ENCODE measurements around the gene GIMAP1.

Gene GIMAP1

DNA sequence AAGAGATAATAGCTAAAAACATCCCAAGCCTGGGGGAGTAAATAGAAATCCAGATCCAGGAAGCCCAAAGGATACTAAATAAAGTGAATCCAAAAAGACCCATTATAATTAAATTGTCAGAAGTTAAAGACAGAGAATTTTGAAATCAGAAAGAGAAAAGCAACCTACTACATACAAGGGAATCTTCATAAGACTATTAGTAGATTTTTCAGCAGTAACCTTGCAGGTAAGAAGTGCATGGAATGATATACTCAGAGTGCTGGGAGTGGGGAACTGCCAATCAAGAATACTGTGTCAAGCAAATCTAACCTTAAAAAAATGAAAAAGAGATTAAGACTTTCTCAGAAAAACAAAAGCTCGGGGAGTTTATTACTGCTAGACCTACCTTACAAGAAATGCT is 13.2 kb upstream of the GIMAP1 start:
- H3K27me3 Mint-ChIP-seq = no peaks in the 10 kb centered on the region
- H3K36me3 Mint-ChIP-seq (ENCODE audit: insufficient read depth) = no peaks in the 10 kb centered on the region
- H3K9me3 Mint-ChIP-seq = peaks cover 8 to 53% of the 10 kb centered on the region in 2 donors
- H3K27ac Mint-ChIP-seq = no peak overlapping the region
- DNase-seq (no peak), ATAC-seq (replicated peaks) (no peak)
- H3K4me3 Mint-ChIP-seq = peak overlapping the region in 1 of 2 donors; percentile 4
- peaks cover 0 to 4% of the 10 kb centered on the region in 2 donors for H3K4me1 Mint-ChIP-seq (ENCODE audit: low read depth in 2 of 2)

DNA sequence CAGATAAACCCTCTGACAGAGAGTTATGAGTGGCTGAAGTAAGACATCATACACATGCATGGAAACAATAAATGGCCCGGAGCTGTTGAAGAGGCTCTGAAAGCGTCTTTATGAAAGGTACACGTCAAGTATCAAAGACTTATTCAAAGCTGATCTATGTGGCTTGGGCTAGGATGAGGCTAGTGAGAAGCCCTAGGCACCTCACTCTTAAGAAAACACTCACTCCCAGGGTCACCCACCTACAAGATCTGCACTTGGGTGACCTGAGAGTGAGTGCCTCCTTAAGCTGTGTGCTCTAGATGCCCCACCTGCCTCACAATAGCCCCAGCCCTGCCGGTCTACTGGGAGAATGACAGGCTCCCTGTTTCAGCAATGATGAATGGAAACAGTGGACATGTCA is 1.1 kb upstream of the GIMAP1 start:
- Mint-ChIP-seq H3K9me3 (no peaks in the 10 kb centered on the region), H3K4me1 (ENCODE audit: low read depth in 2 of 2) (peaks cover 46% of the 10 kb centered on the region in 2 donors), H3K36me3 (ENCODE audit: insufficient read depth) (peaks cover 33% of the 10 kb centered on the region), H3K27me3 (no peaks in the 10 kb centered on the region), H3K4me3 (peak overlapping the region; percentile 86 to 99), H3K27ac (peak overlapping the region; percentile 91 to 99)
- peak; percentile 32 for ATAC-seq (replicated peaks)
- DNase-seq = no peak

DNA sequence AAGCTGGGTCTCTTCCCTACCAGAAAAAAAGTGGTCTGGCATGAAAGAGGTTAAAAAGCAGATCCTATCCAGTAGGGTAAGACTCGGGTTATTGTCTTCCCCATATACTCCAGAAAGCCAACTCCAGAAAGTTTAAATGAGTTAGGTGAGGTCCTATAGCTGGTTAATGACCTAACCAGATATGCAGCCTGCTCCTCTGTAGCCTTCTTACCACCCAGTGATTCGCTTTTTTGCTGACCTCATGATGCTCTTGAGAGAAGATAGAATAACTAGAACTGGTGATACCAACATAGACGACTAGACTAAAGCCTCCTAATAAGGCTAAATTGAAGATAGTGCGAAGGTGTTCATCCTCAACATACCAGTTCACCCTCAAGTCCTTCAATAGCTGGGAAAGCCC is 675 bp upstream of the GIMAP1 start:
- peaks cover 46 to 49% of the 10 kb centered on the region in 2 donors for H3K4me1 Mint-ChIP-seq (ENCODE audit: low read depth in 2 of 2)
- no peaks in the 10 kb centered on the region for H3K27me3 Mint-ChIP-seq
- peaks cover 37% of the 10 kb centered on the region for H3K36me3 Mint-ChIP-seq (ENCODE audit: insufficient read depth)
- H3K9me3 Mint-ChIP-seq = no peaks in the 10 kb centered on the region
- ATAC-seq (replicated peaks) = peak; percentile 37
- H3K27ac Mint-ChIP-seq = peak overlapping the region; percentile 91 to 99
- H3K4me3 Mint-ChIP-seq = peak overlapping the region; percentile 86 to 99
- DNase-seq = no peak

DNA sequence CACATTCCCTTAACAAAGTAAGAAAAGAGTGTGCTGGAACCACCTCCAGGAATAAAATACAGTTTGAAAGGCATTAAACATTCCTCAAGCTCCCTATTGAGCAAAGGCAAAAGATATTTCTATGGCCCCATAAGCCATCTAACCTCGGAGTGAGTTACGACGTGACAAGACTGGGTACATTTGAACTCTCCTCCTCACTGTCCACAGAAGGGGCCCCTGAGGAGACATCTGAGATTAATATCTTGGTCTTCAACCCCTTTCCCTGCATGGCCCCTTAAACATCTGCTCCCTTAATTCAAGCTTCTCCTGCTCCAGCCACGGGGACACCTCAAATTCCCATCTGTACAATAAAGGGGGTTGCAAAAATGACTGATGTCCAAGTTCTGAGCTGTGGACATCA is 526 bp downstream of the GIMAP1 start:
- ATAC-seq (replicated peaks) = no peak
- no peak for DNase-seq
- Mint-ChIP-seq H3K4me3 (peak overlapping the region; percentile 86 to 99), H3K9me3 (no peaks in the 10 kb centered on the region), H3K4me1 (ENCODE audit: low read depth in 2 of 2) (peaks cover 55 to 59% of the 10 kb centered on the region in 2 donors), H3K36me3 (ENCODE audit: insufficient read depth) (peaks cover 49% of the 10 kb centered on the region), H3K27ac (peak overlapping the region; percentile 91 to 99), H3K27me3 (no peaks in the 10 kb centered on the region)

DNA sequence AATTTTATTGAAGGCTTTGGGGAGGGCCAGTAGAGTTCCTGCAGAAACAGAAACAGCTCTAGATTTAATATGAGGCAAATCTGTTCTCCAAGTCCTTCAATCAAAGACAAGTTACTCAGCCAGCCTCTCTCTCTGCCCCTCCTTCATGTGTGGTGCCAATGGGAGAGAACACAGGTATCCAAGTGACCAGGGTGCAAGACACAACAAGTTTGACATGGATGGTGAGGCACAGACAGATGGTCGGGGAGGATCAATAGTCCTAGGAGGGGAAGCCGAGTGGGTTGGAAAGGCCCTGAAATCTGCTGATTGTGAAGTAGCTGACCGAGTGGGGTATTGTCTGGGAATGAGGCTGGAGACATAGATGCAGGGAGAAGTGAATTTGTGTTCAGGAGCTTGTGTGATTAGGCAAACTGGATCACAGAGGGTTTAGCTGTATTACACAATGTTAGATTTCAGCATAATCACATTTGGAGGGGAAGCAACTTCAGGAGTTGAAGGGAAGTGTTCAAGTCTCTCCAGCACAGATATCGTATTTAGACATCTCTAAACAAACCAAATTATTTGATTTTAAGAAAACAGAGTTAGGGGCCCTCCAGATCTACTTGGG is 1.5 kb downstream of the GIMAP1 start:
- Mint-ChIP-seq H3K36me3 (ENCODE audit: insufficient read depth) (peaks cover 59% of the 10 kb centered on the region), H3K27ac (peak overlapping the region; percentile 91 to 99), H3K4me3 (peak overlapping the region; percentile 86 to 99), H3K27me3 (no peaks in the 10 kb centered on the region), H3K4me1 (ENCODE audit: low read depth in 2 of 2) (peaks cover 63 to 68% of the 10 kb centered on the region in 2 donors), H3K9me3 (no peaks in the 10 kb centered on the region)
- DNase-seq (no peak), ATAC-seq (replicated peaks) (no peak)

DNA sequence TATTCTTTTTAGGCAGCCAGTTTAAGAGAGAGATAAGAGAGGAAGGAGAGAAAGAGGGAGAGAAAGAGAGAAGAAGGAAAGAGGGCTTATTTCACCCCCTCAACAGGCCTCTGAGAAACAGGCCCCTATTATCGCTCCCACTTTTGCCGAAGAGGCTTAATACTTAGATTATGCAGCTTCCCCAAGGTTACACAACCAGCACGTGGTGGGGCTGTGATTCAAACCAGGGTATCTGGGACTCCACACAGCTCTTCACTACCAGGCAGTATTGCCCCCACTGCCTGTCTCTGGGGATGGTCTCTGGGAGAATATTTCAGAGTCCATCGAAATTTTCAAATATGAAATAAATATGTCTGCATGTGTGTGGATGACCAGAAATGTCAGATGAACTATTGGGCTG is 3.0 kb downstream of the GIMAP1 start:
- peaks cover 64 to 72% of the 10 kb centered on the region in 2 donors for H3K4me1 Mint-ChIP-seq (ENCODE audit: low read depth in 2 of 2)
- H3K36me3 Mint-ChIP-seq (ENCODE audit: insufficient read depth) = peaks cover 71% of the 10 kb centered on the region

DNA sequence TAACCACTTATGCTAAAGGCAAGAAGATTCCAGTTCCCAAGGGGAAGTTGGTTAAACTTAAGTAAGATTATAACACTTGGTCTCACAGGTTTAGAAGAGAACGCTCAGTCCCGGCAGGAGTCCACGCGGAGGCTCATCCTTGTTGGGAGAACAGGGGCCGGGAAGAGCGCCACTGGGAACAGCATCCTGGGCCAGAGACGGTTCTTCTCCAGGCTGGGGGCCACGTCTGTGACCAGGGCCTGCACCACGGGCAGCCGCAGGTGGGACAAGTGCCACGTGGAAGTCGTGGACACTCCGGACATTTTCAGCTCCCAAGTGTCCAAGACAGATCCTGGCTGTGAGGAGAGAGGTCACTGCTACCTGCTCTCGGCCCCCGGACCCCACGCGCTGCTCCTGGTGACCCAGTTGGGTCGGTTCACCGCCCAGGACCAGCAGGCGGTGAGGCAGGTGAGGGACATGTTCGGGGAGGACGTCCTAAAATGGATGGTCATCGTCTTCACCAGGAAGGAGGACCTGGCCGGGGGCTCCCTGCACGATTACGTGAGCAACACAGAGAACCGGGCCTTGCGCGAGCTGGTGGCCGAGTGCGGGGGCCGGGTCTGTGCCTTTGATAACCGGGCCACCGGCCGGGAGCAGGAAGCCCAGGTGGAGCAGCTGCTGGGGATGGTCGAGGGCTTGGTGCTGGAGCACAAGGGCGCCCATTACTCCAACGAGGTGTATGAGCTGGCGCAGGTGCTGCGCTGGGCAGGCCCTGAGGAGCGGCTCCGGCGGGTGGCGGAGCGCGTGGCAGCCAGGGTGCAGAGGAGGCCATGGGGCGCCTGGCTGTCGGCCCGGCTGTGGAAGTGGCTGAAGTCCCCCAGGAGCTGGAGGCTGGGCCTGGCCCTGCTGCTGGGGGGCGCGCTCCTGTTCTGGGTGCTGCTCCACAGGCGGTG is 3.8 kb downstream of the GIMAP1 start:
- ATAC-seq (replicated peaks) (no peak), DNase-seq (no peak)
- H3K27ac Mint-ChIP-seq = peak overlapping the region; percentile 91 to 99
- H3K4me3 Mint-ChIP-seq = peak overlapping the region; percentile 86 to 99
- H3K27me3 Mint-ChIP-seq = no peaks in the 10 kb centered on the region
- no peaks in the 10 kb centered on the region for H3K9me3 Mint-ChIP-seq
- H3K4me1 Mint-ChIP-seq (ENCODE audit: low read depth in 2 of 2) = peaks cover 58 to 66% of the 10 kb centered on the region in 2 donors
- H3K36me3 Mint-ChIP-seq (ENCODE audit: insufficient read depth) = peaks cover 75% of the 10 kb centered on the region

More for the DNA sequence above, 3.0 kb downstream of the GIMAP1 start:
- ATAC-seq (replicated peaks) = no peak
- no peak for DNase-seq
- peak overlapping the region; percentile 86 to 99 for H3K4me3 Mint-ChIP-seq
- H3K27ac Mint-ChIP-seq = peak overlapping the region; percentile 91 to 99
- H3K9me3 Mint-ChIP-seq = no peaks in the 10 kb centered on the region
- H3K27me3 Mint-ChIP-seq = no peaks in the 10 kb centered on the region

DNA sequence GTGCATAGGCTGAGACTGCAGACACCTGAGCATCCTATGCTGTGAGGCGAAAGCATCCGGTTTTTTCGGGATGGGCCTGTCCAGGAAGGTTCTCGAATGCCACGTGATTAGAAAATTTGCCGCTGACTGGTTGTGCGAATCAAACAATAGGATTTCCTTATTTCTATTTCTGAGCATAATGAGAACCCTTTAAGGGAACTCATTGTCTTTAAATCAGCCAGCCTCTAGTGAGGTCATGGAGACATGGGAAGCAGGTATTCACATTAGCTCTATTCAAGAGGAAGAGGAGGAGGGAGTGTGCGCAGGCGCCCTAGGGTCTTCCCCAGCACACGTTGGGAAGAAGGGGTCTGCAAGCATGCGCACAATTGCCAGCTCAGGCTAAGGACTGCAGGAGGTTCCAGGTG is 5.6 kb downstream of the GIMAP1 start:
- peaks cover 0 to 2% of the 10 kb centered on the region in 2 donors for H3K9me3 Mint-ChIP-seq
- H3K36me3 Mint-ChIP-seq (ENCODE audit: insufficient read depth) = peaks cover 70% of the 10 kb centered on the region
- peaks cover 51 to 61% of the 10 kb centered on the region in 2 donors for H3K4me1 Mint-ChIP-seq (ENCODE audit: low read depth in 2 of 2)
- H3K27ac Mint-ChIP-seq = peak overlapping the region; percentile 30 to 99
- H3K27me3 Mint-ChIP-seq = no peaks in the 10 kb centered on the region
- no peak for DNase-seq
- ATAC-seq (replicated peaks) = no peak
- peak overlapping the region; percentile 86 to 99 for H3K4me3 Mint-ChIP-seq

DNA sequence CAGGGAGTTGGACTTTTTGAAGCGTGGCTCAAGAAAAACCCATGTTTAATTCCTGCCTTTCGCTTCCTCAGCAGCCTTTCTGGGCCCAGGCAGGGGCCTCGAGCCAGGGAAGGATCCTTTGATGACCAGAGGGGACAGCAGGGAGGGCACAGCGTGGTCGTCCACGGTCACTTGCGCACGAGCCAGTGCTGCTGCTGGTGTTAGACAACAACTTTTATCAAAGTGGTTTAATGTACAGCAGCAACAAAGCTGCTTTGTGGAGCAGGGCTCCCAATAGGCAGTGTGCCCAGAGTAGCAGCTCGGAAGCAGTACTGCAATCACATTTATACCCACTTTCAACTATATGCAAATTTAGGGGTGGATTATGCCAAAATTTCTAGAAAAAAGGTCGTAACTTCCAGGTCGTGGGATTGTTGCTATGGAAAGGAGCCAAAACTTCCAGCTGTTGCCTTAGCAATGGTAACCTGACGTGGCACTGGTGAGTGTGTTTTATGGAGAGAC is 6.1 kb downstream of the GIMAP1 start:
- peak overlapping the region; percentile 86 to 99 for H3K4me3 Mint-ChIP-seq
- no peak for ATAC-seq (replicated peaks)
- peak overlapping the region; percentile 62 to 99 for H3K27ac Mint-ChIP-seq
- DNase-seq = no peak
- H3K4me1 Mint-ChIP-seq (ENCODE audit: low read depth in 2 of 2) = peaks cover 52 to 63% of the 10 kb centered on the region in 2 donors
- H3K36me3 Mint-ChIP-seq (ENCODE audit: insufficient read depth) = peaks cover 67% of the 10 kb centered on the region
- peaks cover 2 to 3% of the 10 kb centered on the region in 2 donors for H3K9me3 Mint-ChIP-seq
- no peaks in the 10 kb centered on the region for H3K27me3 Mint-ChIP-seq

DNA sequence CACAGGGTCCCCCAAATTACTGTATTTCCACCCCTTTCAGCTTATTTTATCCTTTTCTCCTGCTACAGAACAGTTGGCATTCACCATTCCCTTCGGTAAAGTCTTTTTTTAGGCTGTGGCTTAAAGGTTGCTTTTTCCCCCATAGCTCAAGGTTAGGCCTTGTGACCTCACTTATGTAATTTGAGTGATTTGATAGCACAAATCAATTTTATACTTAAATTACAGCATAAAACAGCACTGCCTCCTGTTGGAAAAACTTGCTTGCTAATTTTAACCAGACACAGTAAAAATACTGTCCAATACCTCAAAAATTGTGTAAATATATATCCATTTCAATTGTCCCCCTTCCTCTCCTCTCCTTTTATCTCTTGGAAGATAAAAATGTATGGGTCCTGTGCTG is 7.1 kb downstream of the GIMAP1 start:
- Mint-ChIP-seq H3K9me3 (peaks cover 9 to 12% of the 10 kb centered on the region in 2 donors), H3K27ac (peak overlapping the region; percentile 1 to 62), H3K4me1 (ENCODE audit: low read depth in 2 of 2) (peaks cover 48 to 64% of the 10 kb centered on the region in 2 donors), H3K36me3 (ENCODE audit: insufficient read depth) (peaks cover 60% of the 10 kb centered on the region), H3K4me3 (peak overlapping the region; percentile 40 to 86), H3K27me3 (no peaks in the 10 kb centered on the region)
- ATAC-seq (replicated peaks) = no peak
- DNase-seq = no peak

DNA sequence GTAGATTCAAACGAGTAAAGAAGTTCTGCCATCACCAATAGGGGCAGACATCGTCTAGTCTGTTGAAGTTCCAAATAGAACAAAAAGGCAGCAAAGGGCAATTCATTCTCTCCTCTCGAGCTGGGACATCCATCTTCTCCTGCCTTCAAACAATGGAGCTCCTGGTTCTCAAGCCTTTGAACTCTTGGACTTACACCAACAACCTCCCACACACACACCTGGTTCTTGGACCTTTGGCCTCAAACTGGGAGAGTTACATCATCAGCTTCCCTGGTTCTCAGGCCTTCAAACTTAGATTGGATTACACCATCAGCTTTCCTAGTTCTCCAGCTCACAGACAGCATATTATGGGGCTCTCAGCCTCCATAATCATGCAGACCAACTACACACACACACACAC is 11.0 kb downstream of the GIMAP1 start:
- ATAC-seq (replicated peaks) = no peak

DNA sequence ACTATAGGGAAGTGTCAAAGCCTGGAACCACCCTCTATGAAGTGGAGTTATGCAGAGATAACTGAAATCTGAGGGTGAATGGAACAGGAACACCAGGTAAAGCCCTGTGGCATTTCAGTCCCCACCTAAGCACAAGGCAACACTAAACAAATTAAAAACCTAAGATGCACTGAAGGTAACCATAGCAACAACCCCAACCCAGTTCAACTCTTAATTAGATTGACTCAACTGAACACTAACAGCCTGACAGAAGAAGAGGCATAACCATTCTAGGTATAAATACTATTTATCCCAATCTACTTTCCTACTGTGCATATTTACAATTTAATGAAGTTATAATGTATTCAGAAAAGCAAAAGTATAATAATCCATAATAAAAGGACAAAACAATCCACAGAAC is 11.6 kb downstream of the GIMAP1 start:
- no peak overlapping the region for H3K4me3 Mint-ChIP-seq
- H3K36me3 Mint-ChIP-seq (ENCODE audit: insufficient read depth) = peaks cover 18% of the 10 kb centered on the region
- H3K4me1 Mint-ChIP-seq (ENCODE audit: low read depth in 2 of 2) = peaks cover 31 to 63% of the 10 kb centered on the region in 2 donors
- no peaks in the 10 kb centered on the region for H3K27me3 Mint-ChIP-seq
- no peak for DNase-seq
- ATAC-seq (replicated peaks) = no peak
- H3K9me3 Mint-ChIP-seq = peaks cover 9 to 18% of the 10 kb centered on the region in 2 donors
- H3K27ac Mint-ChIP-seq = peak overlapping the region in 1 of 2 donors; percentile 68

More for the DNA sequence above, 11.0 kb downstream of the GIMAP1 start:
- H3K36me3 Mint-ChIP-seq (ENCODE audit: insufficient read depth) = peaks cover 24% of the 10 kb centered on the region
- DNase-seq = no peak
- H3K27me3 Mint-ChIP-seq = no peaks in the 10 kb centered on the region
- peak overlapping the region in 1 of 2 donors; percentile 68 for H3K27ac Mint-ChIP-seq
- H3K4me3 Mint-ChIP-seq = no peak overlapping the region
- H3K4me1 Mint-ChIP-seq (ENCODE audit: low read depth in 2 of 2) = peaks cover 30 to 61% of the 10 kb centered on the region in 2 donors
- peaks cover 9 to 18% of the 10 kb centered on the region in 2 donors for H3K9me3 Mint-ChIP-seq

DNA sequence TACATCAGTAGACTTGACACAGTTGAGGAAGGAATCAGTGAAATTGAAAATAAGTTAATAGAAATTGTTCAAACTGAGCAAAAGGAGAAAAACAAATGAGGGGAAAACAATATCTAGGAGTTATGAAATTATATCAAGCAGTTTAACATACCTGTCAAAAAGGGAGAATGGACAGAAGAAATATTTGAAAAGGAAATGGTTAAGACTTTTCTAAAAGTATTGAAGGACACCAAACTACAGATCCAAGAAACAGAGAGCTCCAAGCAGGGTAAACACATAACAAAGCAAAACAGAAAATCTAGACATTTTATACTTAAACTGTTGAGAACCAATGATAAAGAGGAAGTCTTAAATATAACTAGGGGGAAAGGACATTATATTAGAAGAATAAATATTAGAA is 12.2 kb downstream of the GIMAP1 start:
- Mint-ChIP-seq H3K27ac (no peak overlapping the region), H3K9me3 (peaks cover 9 to 18% of the 10 kb centered on the region in 2 donors), H3K4me3 (no peak overlapping the region), H3K36me3 (ENCODE audit: insufficient read depth) (peaks cover 12% of the 10 kb centered on the region), H3K4me1 (ENCODE audit: low read depth in 2 of 2) (peaks cover 33 to 63% of the 10 kb centered on the region in 2 donors), H3K27me3 (no peaks in the 10 kb centered on the region)
- no peak for DNase-seq
- no peak for ATAC-seq (replicated peaks)

All from effector memory CD8-positive, alpha-beta T cell (primary cell).